22Rv1 (cell line): Measurements from ENCODE around the gene SMAD6.

Experiments
- H3K27ac ChIP-seq: fragments of 450-650 bp; 2 replicates; pipeline ENCODE4 v1.5.1; 2017
- ZFX ChIP-seq: fragments of 450-650 bp; IDR thresholded peaks from 2 replicates; pipeline ENCODE4 v1.6.1; 2017; ENCODE audit warnings: antibody characterized with exemption, borderline replicate concordance
- TF ChIP-seq, protein P1 (sequence below): fragments of 450-650 bp; IDR thresholded peaks from 2 replicates; pipeline ENCODE4 v1.5.1; 2017; ENCODE audit warnings: mild to moderate bottlenecking

The SMAD6 gene

DNA sequence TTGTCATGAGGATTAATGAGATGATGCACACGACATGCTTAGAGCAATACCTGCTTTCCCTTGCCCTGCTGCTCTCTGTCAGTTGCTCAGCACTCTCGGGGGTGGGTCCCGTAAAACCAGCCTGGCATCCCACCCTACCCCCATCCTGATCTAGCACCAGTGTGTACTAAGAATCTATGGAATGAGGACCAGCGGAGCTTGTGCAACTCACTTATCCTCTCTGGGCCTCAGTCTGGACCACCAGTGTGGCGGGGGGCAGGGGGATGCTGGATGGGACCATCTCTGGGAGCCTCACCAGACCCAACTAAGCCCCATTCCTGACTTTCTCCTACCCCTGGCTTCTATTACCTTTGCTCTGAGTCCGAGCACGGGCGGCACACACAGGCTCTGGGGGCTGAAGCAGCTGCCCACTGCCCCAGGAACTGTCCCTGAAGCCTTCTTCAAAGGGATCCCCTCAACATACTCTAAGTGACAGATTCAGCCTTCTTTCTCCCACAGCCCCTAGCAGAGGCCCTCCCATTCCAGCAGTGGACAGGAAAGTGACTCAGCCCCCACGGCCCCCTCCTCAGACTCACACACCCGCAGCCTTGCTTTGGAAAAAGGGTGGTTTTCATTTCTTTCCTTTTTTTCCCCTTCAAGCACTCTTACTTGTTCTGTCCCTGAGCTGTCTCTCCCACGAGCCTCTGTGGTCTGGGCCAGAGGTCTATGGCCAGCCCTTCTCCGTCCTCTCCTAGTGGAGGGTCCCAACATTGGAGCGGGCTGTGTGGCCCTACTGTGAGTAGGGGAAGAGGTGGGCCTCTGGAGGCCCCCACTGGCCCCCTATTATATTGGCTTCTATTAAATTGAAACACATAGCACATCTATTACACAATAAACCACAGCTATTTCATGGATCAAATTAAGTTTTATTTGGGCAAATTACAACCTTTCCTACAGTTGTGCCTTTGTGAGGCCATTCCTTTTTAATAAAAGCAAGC is 100.3 kb downstream of the SMAD6 start:
- peak overlapping the region; percentile 25; the same call in 1 of the 2 replicates for H3K27ac ChIP-seq
- TF ChIP-seq, protein P1, sequence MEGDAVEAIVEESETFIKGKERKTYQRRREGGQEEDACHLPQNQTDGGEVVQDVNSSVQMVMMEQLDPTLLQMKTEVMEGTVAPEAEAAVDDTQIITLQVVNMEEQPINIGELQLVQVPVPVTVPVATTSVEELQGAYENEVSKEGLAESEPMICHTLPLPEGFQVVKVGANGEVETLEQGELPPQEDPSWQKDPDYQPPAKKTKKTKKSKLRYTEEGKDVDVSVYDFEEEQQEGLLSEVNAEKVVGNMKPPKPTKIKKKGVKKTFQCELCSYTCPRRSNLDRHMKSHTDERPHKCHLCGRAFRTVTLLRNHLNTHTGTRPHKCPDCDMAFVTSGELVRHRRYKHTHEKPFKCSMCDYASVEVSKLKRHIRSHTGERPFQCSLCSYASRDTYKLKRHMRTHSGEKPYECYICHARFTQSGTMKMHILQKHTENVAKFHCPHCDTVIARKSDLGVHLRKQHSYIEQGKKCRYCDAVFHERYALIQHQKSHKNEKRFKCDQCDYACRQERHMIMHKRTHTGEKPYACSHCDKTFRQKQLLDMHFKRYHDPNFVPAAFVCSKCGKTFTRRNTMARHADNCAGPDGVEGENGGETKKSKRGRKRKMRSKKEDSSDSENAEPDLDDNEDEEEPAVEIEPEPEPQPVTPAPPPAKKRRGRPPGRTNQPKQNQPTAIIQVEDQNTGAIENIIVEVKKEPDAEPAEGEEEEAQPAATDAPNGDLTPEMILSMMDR: no peak
- no peak for TF ChIP-seq ZFX

DNA sequence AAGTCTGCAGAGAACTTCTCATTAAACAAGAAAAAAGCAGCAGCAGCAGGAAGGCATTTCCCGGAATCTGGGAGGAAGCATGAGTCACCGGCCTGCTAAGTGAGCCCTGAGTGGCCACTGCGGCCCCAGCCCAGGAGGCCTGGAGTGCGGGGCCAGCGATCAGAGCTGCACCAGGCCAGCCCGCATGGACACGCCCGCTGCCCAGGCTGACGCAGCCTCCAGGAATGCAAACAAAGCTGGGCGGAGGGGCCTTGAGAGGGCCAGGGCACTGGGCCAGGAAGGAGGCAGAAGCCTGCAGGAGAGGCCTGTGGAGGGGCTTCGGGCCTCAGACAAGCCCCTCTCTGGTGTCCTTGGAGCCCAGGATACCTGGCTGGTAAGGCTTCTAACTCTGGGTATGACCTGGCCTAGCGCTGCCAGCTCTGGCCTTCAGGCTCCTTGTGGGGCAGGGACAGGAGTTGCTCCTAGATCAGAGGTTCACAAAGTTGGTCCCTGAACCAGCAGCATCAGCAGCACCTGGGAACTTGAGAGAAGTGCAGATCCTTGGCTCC is 101.2 kb downstream of the SMAD6 start:
- peak overlapping the region; percentile 25 for H3K27ac ChIP-seq
- no peak for TF ChIP-seq ZFX
- TF ChIP-seq, protein P1: no peak

DNA sequence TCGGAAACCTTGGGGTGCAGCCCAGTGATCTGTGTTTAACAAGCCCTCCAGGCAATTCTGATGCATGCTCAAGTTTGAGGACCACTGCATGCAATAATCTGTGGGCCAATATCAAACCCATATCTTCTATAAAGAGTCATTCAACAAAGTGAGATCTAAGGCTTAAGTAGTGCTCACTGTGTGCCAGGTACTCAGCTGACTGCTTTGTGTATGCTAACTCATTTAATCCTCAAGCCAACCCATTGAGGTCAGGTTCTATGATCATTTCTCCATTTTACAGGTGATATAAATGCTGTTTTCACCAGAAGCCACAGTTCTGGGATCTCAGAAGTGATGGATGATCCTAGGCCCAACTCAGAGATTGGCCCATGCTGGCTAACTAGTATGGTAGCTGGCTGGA is 101.7 kb downstream of the SMAD6 start:
- TF ChIP-seq, protein P1: no peak
- TF ChIP-seq ZFX: no peak
- H3K27ac ChIP-seq: peak overlapping the region; percentile 25

DNA sequence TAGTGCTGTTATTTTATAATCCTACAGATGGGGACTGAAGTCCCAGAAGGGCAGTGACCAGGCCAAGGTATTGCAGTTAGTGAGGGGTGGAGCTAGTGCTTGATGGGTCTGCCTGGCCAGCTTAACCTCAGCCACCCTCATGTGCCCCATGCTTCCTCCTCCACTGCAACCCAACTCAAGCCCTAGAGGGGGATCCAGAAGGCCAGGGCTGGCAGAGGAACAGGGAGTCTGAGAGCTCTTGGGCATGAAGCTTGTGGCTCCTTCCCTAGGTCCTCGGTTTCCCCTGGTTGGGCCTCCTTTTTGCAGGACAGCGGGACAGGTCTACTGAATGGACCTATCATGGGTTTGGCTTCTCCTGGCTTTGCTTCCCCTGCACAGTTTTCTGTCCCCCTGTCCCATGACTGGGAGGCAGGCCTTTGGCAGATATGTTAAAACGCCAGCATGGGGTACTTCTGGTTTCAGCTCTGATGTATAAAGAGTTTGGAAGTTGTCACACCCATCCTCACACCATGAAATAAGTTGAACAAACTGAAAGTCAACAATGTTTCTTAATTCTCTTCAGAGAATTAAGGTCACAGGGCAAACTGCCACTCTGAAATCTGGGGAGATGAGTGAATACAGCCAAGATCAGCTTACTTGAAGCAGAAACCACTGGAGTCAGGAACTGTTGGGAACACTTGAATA is 103.3 kb downstream of the SMAD6 start:
- no peak overlapping the region for H3K27ac ChIP-seq
- TF ChIP-seq, protein P1: no peak
- TF ChIP-seq ZFX: no peak

DNA sequence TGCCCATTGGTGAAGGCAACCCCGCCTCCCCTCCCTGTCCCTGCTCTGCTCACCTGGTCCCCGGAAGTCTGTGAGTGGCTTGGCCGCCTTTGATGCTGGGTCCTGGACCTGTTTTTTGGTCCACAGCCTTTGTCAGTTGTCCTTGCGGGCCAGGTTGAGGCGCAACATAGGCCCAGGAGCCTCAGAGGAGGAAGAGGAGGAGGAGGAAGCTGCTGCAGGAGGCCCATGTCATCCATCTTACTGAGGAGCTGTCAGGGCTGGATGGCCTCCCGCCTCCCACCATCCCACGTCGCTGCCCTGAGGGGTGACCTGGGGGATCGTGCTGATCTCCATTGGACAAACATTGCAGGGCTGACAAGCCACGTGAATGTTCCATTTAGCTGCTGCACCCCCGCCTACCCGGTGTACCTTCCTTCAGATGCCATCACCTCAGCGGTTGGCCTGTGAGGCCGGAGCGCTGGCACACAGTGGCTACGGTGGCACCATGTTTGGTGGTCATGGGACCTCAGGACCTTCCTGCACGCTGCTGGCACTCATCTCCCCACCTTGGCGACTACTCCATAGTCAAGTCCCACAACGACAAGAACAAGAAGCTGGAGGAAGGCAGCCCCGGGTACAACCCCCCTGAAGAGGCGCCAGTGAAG is 106.3 kb downstream of the SMAD6 start:
- TF ChIP-seq, protein P1: no peak
- TF ChIP-seq ZFX: no peak
- H3K27ac ChIP-seq: no peak overlapping the region

DNA sequence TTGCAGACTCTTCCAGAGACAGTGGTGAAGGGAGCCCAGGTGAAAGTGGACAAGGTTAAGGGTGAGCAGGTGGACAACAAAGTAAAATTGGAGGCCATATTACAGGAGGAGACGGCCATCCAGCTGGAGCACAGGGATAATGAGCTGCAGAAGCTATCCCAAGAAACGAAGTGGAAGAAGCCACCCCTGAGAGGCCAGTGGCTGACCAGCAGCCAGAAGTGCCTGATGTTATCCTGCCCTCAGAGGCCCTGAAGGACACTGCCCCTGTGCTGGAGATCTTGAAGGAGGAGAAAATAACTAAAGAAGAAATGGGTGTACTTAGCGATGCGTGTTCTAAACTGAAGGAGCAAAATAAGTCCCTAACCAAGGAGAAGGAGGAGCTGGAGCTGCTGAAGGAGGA is 107.6 kb downstream of the SMAD6 start:
- no peak overlapping the region for H3K27ac ChIP-seq
- no peak for TF ChIP-seq ZFX
- TF ChIP-seq, protein P1: no peak
